Panc1 (cell line): ENCODE data around the gene FRMD7.

Experiments used
- POLR2AphosphoS5 ChIP-seq: IDR thresholded peaks from 2 replicates; pipeline ENCODE4 v1.6.1; 2012; ENCODE audit warnings: mild to moderate bottlenecking, low read depth, low read length, moderate library complexity
- TCF7L2 ChIP-seq: IDR thresholded peaks from 2 replicates; pipeline ENCODE4 v1.6.1; 2011; ENCODE audit warnings: mild to moderate bottlenecking, low read depth, low read length, inconsistent platforms
- TF ChIP-seq, protein P1 (sequence below): fragments of 450-650 bp; IDR thresholded peaks from 2 replicates; pipeline ENCODE4 v1.5.1; 2017; ENCODE audit warnings: mild to moderate bottlenecking
- TF ChIP-seq, protein P2 (sequence below), 2 experiments: IDR thresholded peaks; 2 replicates each; pipeline ENCODE4 v1.6.1; 2011 to 2012; ENCODE audit warnings: low read depth in 2 of 2, control low read depth in 1 of 2, low read length in 1 of 2, mild to moderate bottlenecking in 1 of 2, moderate library complexity in 1 of 2; ENCODE audit not compliant: insufficient read depth in 1 of 2

DNA sequence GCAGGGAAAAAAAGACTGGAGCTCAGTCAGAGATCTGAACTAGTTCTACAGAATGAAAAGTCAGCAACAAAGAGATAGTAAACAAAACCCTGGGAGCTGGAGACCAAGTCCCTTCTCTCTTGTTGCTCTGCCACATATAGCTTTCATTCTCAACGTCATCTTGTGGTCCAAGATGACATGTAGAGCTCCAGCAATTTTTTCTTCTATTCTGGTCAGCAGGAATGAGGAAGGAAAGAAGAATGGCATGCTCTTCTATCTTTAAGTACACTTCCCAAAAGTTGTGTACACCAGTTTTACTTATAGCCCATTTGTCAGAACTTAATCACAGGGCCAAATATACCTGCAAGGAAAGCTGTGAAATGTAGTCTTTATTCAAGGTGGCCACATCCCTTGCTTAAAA, 45.8 kb upstream of the FRMD7 start:
- TF ChIP-seq, protein P1, sequence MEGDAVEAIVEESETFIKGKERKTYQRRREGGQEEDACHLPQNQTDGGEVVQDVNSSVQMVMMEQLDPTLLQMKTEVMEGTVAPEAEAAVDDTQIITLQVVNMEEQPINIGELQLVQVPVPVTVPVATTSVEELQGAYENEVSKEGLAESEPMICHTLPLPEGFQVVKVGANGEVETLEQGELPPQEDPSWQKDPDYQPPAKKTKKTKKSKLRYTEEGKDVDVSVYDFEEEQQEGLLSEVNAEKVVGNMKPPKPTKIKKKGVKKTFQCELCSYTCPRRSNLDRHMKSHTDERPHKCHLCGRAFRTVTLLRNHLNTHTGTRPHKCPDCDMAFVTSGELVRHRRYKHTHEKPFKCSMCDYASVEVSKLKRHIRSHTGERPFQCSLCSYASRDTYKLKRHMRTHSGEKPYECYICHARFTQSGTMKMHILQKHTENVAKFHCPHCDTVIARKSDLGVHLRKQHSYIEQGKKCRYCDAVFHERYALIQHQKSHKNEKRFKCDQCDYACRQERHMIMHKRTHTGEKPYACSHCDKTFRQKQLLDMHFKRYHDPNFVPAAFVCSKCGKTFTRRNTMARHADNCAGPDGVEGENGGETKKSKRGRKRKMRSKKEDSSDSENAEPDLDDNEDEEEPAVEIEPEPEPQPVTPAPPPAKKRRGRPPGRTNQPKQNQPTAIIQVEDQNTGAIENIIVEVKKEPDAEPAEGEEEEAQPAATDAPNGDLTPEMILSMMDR, result no peak
- TF ChIP-seq POLR2AphosphoS5 (no peak), TCF7L2 (no peak)
- TF ChIP-seq, protein P2, sequence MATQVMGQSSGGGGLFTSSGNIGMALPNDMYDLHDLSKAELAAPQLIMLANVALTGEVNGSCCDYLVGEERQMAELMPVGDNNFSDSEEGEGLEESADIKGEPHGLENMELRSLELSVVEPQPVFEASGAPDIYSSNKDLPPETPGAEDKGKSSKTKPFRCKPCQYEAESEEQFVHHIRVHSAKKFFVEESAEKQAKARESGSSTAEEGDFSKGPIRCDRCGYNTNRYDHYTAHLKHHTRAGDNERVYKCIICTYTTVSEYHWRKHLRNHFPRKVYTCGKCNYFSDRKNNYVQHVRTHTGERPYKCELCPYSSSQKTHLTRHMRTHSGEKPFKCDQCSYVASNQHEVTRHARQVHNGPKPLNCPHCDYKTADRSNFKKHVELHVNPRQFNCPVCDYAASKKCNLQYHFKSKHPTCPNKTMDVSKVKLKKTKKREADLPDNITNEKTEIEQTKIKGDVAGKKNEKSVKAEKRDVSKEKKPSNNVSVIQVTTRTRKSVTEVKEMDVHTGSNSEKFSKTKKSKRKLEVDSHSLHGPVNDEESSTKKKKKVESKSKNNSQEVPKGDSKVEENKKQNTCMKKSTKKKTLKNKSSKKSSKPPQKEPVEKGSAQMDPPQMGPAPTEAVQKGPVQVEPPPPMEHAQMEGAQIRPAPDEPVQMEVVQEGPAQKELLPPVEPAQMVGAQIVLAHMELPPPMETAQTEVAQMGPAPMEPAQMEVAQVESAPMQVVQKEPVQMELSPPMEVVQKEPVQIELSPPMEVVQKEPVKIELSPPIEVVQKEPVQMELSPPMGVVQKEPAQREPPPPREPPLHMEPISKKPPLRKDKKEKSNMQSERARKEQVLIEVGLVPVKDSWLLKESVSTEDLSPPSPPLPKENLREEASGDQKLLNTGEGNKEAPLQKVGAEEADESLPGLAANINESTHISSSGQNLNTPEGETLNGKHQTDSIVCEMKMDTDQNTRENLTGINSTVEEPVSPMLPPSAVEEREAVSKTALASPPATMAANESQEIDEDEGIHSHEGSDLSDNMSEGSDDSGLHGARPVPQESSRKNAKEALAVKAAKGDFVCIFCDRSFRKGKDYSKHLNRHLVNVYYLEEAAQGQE (IDR thresholded peaks at IDR 0.05; ENCODE audit: insufficient read depth in 1 of 2, low read depth in 2 of 2, low read length in 1 of 2), result no peak
